Measurements from ENCODE around the gene FBXW2.

- TF ChIP-seq NFIC (IDR thresholded peaks at IDR 0.05) (no peak), CEBPB (IDR thresholded peaks at IDR 0.05) (no peak), FOXM1 (IDR thresholded peaks at IDR 0.05; ENCODE audit: borderline replicate concordance, low read depth) (no peak), CREB1 (IDR thresholded peaks at IDR 0.05; ENCODE audit: low read depth) (no peak), MAX (IDR thresholded peaks at IDR 0.05) (no peak), RAD21 (IDR thresholded peaks at IDR 0.05; ENCODE audit: low read depth) (no peak), TAF1 (IDR thresholded peaks at IDR 0.05; ENCODE audit: low read depth) (no peak), TEAD4 (IDR thresholded peaks at IDR 0.05) (no peak), TCF12 (IDR thresholded peaks at IDR 0.05; ENCODE audit: low read depth) (no peak), EP300 (IDR thresholded peaks at IDR 0.05; ENCODE audit: borderline replicate concordance) (no peak)
These were observed 15.7 kb upstream of the FBXW2 start for GRCh38 chr9:120808931-120809330.
